WTC11 (cell line): Measurements from ENCODE around the gene BOC. TPM values are rescaled to one million over a fixed set of nuclear protein-coding genes. Genes with fewer than 3 reads are reported as not detected.

Experiments used
- ATAC-seq: fragments of 200-7000 bp; cut with Tn5 transposase; 2 replicates; pipeline ENCODE4 v1.10.0; 2021; ENCODE audit warnings: mild to moderate bottlenecking, moderate library complexity
- CTCF ChIA-PET: fragments of 300-600 bp; sonication (Branson Sonifier 250); formaldehyde crosslinking; loops from one replicate; lab custom pipeline; 2021; ENCODE audit warnings: antibody characterized with exemption; lab: Charles Lee
- POLR2A ChIA-PET: fragments of 350-600 bp; sonication (Branson Sonifier 250); formaldehyde crosslinking; loops from one replicate; lab custom pipeline; 2021; ENCODE audit warnings: antibody characterized with exemption; lab: Charles Lee
- DNase-seq: peaks from one replicate; pipeline ENCODE4 v3.0.0; 2021; ENCODE audit warnings: low spot score
- H3K27ac Mint-ChIP-seq: 2 replicates; pipeline ENCODE4 v1.8.0; 2021; ENCODE audit warnings: mixed read lengths
- H3K27me3 Mint-ChIP-seq: 2 replicates; pipeline ENCODE4 v1.8.0; 2021; ENCODE audit warnings: low read depth, mild to moderate bottlenecking, moderate library complexity, mixed read lengths
- H3K36me3 Mint-ChIP-seq: 2 replicates; pipeline ENCODE4 v1.8.0; 2021; ENCODE audit warnings: mixed read lengths
- H3K4me1 Mint-ChIP-seq: 2 replicates; pipeline ENCODE4 v1.8.0; 2022; ENCODE audit warnings: mixed read lengths
- H3K4me3 Mint-ChIP-seq: 2 replicates; pipeline ENCODE4 v1.8.0; 2021; ENCODE audit warnings: mild to moderate bottlenecking, moderate library complexity, mixed read lengths
- H3K9me3 Mint-ChIP-seq: 2 replicates; pipeline ENCODE4 v1.8.0; 2021; ENCODE audit warnings: mixed read lengths
- AFF4 ChIP-seq: sonication (generic); formaldehyde crosslinking; IDR thresholded peaks from 2 replicates; pipeline ENCODE4 v1.8.1; 2023; ENCODE audit warnings: mild to moderate bottlenecking, missing genetic modification reagents, borderline replicate concordance
- ARID4B ChIP-seq: sonication (generic); formaldehyde crosslinking; IDR thresholded peaks from 2 replicates; pipeline ENCODE4 v1.8.0; 2023; ENCODE audit warnings: missing genetic modification reagents, mild to moderate bottlenecking, borderline replicate concordance
- ATF1 ChIP-seq: sonication (generic); formaldehyde crosslinking; IDR thresholded peaks from 2 replicates; pipeline ENCODE4 v1.8.1; 2023; ENCODE audit warnings: mild to moderate bottlenecking, moderate library complexity, missing genetic modification reagents
- CREB1 ChIP-seq: sonication (generic); formaldehyde crosslinking; IDR thresholded peaks from 2 replicates; pipeline ENCODE4 v1.8.0; 2023; ENCODE audit warnings: mild to moderate bottlenecking, missing genetic modification reagents
- CREM ChIP-seq: sonication (generic); formaldehyde crosslinking; IDR thresholded peaks from 2 replicates; pipeline ENCODE4 v1.8.1; 2022; ENCODE audit warnings: mild to moderate bottlenecking, missing genetic modification reagents, moderate library complexity
- EMX1 ChIP-seq: fragments of 250-450 bp; sonication (Bioruptor Pico); IDR thresholded peaks from 2 replicates; pipeline ENCODE4 v1.8.0; 2021; ENCODE audit warnings: mild to moderate bottlenecking
- FOXJ3 ChIP-seq: sonication (generic); formaldehyde crosslinking; IDR thresholded peaks from 2 replicates; pipeline ENCODE4 v1.9.0; 2021; ENCODE audit warnings: missing genetic modification reagents, mild to moderate bottlenecking, borderline replicate concordance
- FOXK1 ChIP-seq: sonication (generic); formaldehyde crosslinking; IDR thresholded peaks from 2 replicates; pipeline ENCODE4 v1.8.0; 2022; ENCODE audit warnings: mild to moderate bottlenecking, moderate library complexity, missing genetic modification reagents
- FOXP4 ChIP-seq: sonication (generic); formaldehyde crosslinking; IDR thresholded peaks from 2 replicates; pipeline ENCODE4 v1.8.0; 2022; ENCODE audit warnings: mild to moderate bottlenecking, missing genetic modification reagents
- GRHL2 ChIP-seq: fragments of 250-450 bp; sonication (Bioruptor Pico); IDR thresholded peaks from 2 replicates; pipeline ENCODE4 v1.8.0; 2022; ENCODE audit warnings: mild to moderate bottlenecking, moderate library complexity; ENCODE audit not compliant: insufficient replicate concordance, severe bottlenecking
- MAX ChIP-seq: sonication (generic); formaldehyde crosslinking; IDR thresholded peaks from 2 replicates; pipeline ENCODE4 v1.8.0; 2022; ENCODE audit warnings: mild to moderate bottlenecking, missing genetic modification reagents
- MYBL2 ChIP-seq: sonication (generic); formaldehyde crosslinking; IDR thresholded peaks from 2 replicates; pipeline ENCODE4 v1.8.1; 2023; ENCODE audit warnings: mild to moderate bottlenecking, moderate library complexity, missing genetic modification reagents
- NR2C2 ChIP-seq: sonication (generic); formaldehyde crosslinking; IDR thresholded peaks from 2 replicates; pipeline ENCODE4 v1.8.0; 2022; ENCODE audit warnings: mild to moderate bottlenecking, missing genetic modification reagents
- PRRX2 ChIP-seq: fragments of 250-450 bp; sonication (Bioruptor Pico); IDR thresholded peaks from 2 replicates; pipeline ENCODE4 v1.8.0; 2021; ENCODE audit warnings: mild to moderate bottlenecking
- RELA ChIP-seq: sonication (generic); formaldehyde crosslinking; IDR thresholded peaks from 2 replicates; pipeline ENCODE4 v1.8.1; 2022; ENCODE audit warnings: missing genetic modification reagents, mild to moderate bottlenecking, borderline replicate concordance
- SMAD3 ChIP-seq: sonication (generic); formaldehyde crosslinking; IDR thresholded peaks from 2 replicates; pipeline ENCODE4 v1.8.0; 2022; ENCODE audit warnings: missing genetic modification reagents, mild to moderate bottlenecking, borderline replicate concordance
- SOX15 ChIP-seq: fragments of 250-450 bp; sonication (Bioruptor Pico); IDR thresholded peaks from 2 replicates; pipeline ENCODE4 v1.9.0; 2021; ENCODE audit warnings: mild to moderate bottlenecking
- ZBTB21 ChIP-seq: sonication (generic); formaldehyde crosslinking; IDR thresholded peaks from 2 replicates; pipeline ENCODE4 v1.8.1; 2023; ENCODE audit warnings: mild to moderate bottlenecking, missing genetic modification reagents, borderline replicate concordance
- ZNF121 ChIP-seq: sonication (generic); formaldehyde crosslinking; IDR thresholded peaks from 2 replicates; pipeline ENCODE4 v1.8.0; 2023; ENCODE audit warnings: missing genetic modification reagents
- ZNF232 ChIP-seq: sonication (generic); formaldehyde crosslinking; IDR thresholded peaks from 2 replicates; pipeline ENCODE4 v1.8.0; 2022; ENCODE audit warnings: mild to moderate bottlenecking, missing genetic modification reagents
- ZNF396 ChIP-seq: fragments of 250-450 bp; sonication (Bioruptor Pico); IDR thresholded peaks from 2 replicates; pipeline ENCODE4 v1.8.0; 2021; ENCODE audit warnings: mild to moderate bottlenecking, moderate library complexity, borderline replicate concordance
- ZNF671 ChIP-seq: fragments of 250-450 bp; sonication (Bioruptor Pico); IDR thresholded peaks from 2 replicates; pipeline ENCODE4 v1.8.0; 2021; ENCODE audit warnings: mild to moderate bottlenecking
- total RNA-seq: library from RNA; stranded (reverse); gene quantifications from 3 replicates; pipeline ENCODE4 v1.2.3, GENCODE V29; 2021

Gene BOC
- total RNA-seq, 1 experiment from 2014 or later: 8.0 TPM

GRCh38 chr3:113161661-113162060, 49.7 kb upstream of the BOC start (continued):
- TF ChIP-seq SOX15 (CRISPR knock-in tag) (no peak), MAX (no peak), ATF1 (no peak)

- TF ChIP-seq MYBL2 (CRISPR knock-in tag): no peak
- TF ChIP-seq ZNF121 (CRISPR knock-in tag): no peak
- TF ChIP-seq, all 79 proteins: peak for 0
- ChIA-PET CTCF (no interaction called here), POLR2A (no interaction called here)
- Mint-ChIP-seq H3K4me1 (peaks cover 8% of the 10 kb centered on the region), H3K36me3 (no peaks in the 10 kb centered on the region), H3K27ac (no peak overlapping the region), H3K27me3 (no peaks in the 10 kb centered on the region), H3K4me3 (no peak overlapping the region), H3K9me3 (no peaks in the 10 kb centered on the region)
- ATAC-seq: no peak
- DNase-seq: no peak
These were observed 48.2 kb upstream of the BOC start for GRCh38 chr3:113163152-113163551.

GRCh38 chr3:113165841-113166240, 45.5 kb upstream of the BOC start:
- no peak for DNase-seq
- no peak for TF ChIP-seq CREB1 (CRISPR knock-in tag)
- TF ChIP-seq FOXJ3 (CRISPR knock-in tag): no peak
- no peak for TF ChIP-seq SMAD3
- no peak for TF ChIP-seq ZNF671
- no peak for TF ChIP-seq EMX1 (CRISPR knock-in tag)
- no peak for TF ChIP-seq AFF4
- no peak for TF ChIP-seq CREM
- TF ChIP-seq NR2C2 (CRISPR knock-in tag): no peak
- TF ChIP-seq PRRX2 (CRISPR knock-in tag): no peak
- TF ChIP-seq RELA: no peak
- no peak for TF ChIP-seq FOXP4 (CRISPR knock-in tag)
- no peak for TF ChIP-seq ZBTB21 (CRISPR knock-in tag)
- TF ChIP-seq GRHL2: no peak
- TF ChIP-seq ZNF396 (CRISPR knock-in tag): no peak
- no peak for TF ChIP-seq ZNF232 (CRISPR knock-in tag)
- TF ChIP-seq ARID4B (CRISPR knock-in tag): no peak
- no peak for TF ChIP-seq FOXK1 (CRISPR knock-in tag)
- Mint-ChIP-seq H3K4me1 (peaks cover 16% of the 10 kb centered on the region), H3K9me3 (no peaks in the 10 kb centered on the region), H3K27ac (no peak overlapping the region), H3K27me3 (no peaks in the 10 kb centered on the region), H3K36me3 (no peaks in the 10 kb centered on the region), H3K4me3 (no peak overlapping the region)
- ChIA-PET POLR2A (no interaction called here), CTCF (interaction anchor here (0.7 to 1.5 kb wide), 5 partner anchors 45 to 122 kb away, joined by 3 to 5 read pairs (median 4); partner anchors contain the start of gene BOC)
- no peak for ATAC-seq
